Lung (tissue), 12 donors: Measurements from ENCODE around the gene MEF2C. TPM values are rescaled to one million over a fixed set of nuclear protein-coding genes. Genes with fewer than 3 reads are reported as not detected.

Source experiments
- ATAC-seq: fragments of 200-7000 bp; cut with Tn5 transposase; one replicate; pipeline ENCODE4 v1.9.1; 2020; ENCODE audit warnings: moderate number of reproducible peaks; ENCODE audit not compliant: insufficient read depth, low FRiP score
- DNase-seq, 3 donors: peaks; one replicate each; pipeline ENCODE4 v3.0.0-alpha.2; 2013 to 2017
- H3K27ac ChIP-seq, 2 donors: one replicate each; pipeline ENCODE4 v1.5.1; 2013; ENCODE audit warnings: mild to moderate bottlenecking in 2 of 2, moderate library complexity in 2 of 2, control low read depth in 1 of 2, inconsistent platforms in 1 of 2, low read depth in 1 of 2, low read length in 1 of 2
- H3K27me3 ChIP-seq, 3 donors: one replicate each; pipeline ENCODE4 v1.5.1; 2013; ENCODE audit warnings: low read length in 2 of 3; ENCODE audit not compliant: control insufficient read depth in 3 of 3, insufficient read depth in 3 of 3
- H3K36me3 ChIP-seq, 4 donors: one replicate each; pipeline ENCODE4 v1.5.1; 2013; ENCODE audit warnings: low read length in 4 of 4, mild to moderate bottlenecking in 1 of 4, moderate library complexity in 1 of 4; ENCODE audit not compliant: control insufficient read depth in 4 of 4, insufficient read depth in 4 of 4
- H3K4me1 ChIP-seq, 5 donors: one replicate each; pipeline ENCODE4 v1.5.1; 2013; ENCODE audit warnings: low read length in 5 of 5, mild to moderate bottlenecking in 2 of 5, moderate library complexity in 1 of 5; ENCODE audit not compliant: control insufficient read depth in 5 of 5, insufficient read depth in 5 of 5
- H3K4me3 ChIP-seq: one replicate; pipeline ENCODE4 v1.5.1; 2013; ENCODE audit warnings: mild to moderate bottlenecking, control low read depth, moderate library complexity
- H3K9ac ChIP-seq, 2 donors: one replicate each; pipeline ENCODE4 v1.5.1; 2013; ENCODE audit warnings: low read length in 2 of 2, control low read depth in 1 of 2; ENCODE audit not compliant: insufficient read depth in 1 of 2
- H3K9me3 ChIP-seq, 4 donors: one replicate each; pipeline ENCODE4 v1.5.1; 2013; ENCODE audit warnings: low read length in 3 of 4, mild to moderate bottlenecking in 1 of 4, moderate library complexity in 1 of 4; ENCODE audit not compliant: control insufficient read depth in 4 of 4, insufficient read depth in 3 of 4
- WGBS, 2 donors: extraction: QIAGEN DNeasy Blood & Tissue Kit; methylation state at CpG; one replicate each; pipeline ENCODE4 v1.1.7; 2013; 5-methylcytosine and 5-hydroxymethylcytosine counted together
- polyA plus RNA-seq, 2 donors: library from polyadenylated mRNA; stranded (reverse); fragments of 200-250 nt; gene quantifications; one replicate each; pipeline ENCODE4 v1.2.1, GENCODE V29; 2013
- total RNA-seq, 2 donors: library from RNA; depleted of rRNA in 1 of 2; stranded (reverse); fragments of >200 nt in 1 of 2; gene quantifications; one replicate each; pipeline ENCODE4 v1.2.1, GENCODE V29; 2014 to 2021
- TF ChIP-seq, protein P1 (sequence below): IDR thresholded peaks from 2 replicates; pipeline ENCODE4 v1.5.1; 2012; ENCODE audit warnings: mild to moderate bottlenecking; ENCODE audit errors: control extremely low read depth, extremely low read depth
- donor health status: control.
- donor health status: control.
- donor health status: Bipolar disorder and iron deficiency.
- donor health status: healthy.
- donor health status: DM: yes; HTN: yes; CAD: no.

MEF2C gene
- total and polyA plus RNA-seq, 4 donors: 9.1 to 138 (median 28.8) TPM

DNA sequence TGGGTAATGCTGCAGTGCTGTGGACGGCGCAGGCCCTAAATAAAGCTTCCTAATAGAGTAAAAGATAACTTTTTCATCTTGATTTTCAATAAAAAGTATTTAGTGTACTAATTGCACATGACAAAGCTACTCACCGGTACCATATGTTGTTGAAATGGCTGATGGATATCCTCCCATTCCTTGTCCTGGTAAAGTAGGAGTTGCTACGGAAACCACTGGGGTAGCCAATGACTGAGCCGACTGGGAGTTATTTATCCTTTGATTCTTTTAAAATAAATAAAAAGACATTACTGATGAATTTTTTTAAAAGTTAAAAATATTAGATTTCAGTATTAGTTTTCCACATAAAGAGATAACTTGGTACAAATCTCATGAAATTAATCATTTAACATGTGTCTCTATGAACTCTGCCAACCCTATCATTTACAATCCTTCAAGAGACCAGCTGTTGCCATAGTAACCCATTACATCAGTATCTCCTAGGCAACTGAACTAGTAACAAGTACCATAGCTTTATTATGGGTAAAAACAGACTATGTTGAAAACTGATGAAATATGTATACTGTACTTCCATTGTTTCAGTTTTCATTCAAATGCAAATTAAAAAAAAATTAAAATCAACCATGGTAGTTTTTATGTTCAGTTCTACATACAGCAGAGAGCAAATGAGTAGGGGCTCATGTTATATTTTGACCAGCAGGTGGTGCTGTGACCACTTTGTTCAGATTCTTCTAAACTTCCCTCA lies 153.7 kb downstream of the MEF2C start:
- Histone ChIP-seq H3K27ac (no peak overlapping the region), H3K9me3 (no peaks in the 10 kb centered on the region), H3K4me1 (peaks cover 0 to 7% (median 2%) of the 10 kb centered on the region in 5 donors), H3K27me3 (no peaks in the 10 kb centered on the region), H3K36me3 (peaks cover 0 to 5% (median 2%) of the 10 kb centered on the region in 4 donors), H3K9ac (peak overlapping the region in 1 of 2 donors; percentile 20), H3K4me3 (no peak overlapping the region)
- TF ChIP-seq, protein P1, sequence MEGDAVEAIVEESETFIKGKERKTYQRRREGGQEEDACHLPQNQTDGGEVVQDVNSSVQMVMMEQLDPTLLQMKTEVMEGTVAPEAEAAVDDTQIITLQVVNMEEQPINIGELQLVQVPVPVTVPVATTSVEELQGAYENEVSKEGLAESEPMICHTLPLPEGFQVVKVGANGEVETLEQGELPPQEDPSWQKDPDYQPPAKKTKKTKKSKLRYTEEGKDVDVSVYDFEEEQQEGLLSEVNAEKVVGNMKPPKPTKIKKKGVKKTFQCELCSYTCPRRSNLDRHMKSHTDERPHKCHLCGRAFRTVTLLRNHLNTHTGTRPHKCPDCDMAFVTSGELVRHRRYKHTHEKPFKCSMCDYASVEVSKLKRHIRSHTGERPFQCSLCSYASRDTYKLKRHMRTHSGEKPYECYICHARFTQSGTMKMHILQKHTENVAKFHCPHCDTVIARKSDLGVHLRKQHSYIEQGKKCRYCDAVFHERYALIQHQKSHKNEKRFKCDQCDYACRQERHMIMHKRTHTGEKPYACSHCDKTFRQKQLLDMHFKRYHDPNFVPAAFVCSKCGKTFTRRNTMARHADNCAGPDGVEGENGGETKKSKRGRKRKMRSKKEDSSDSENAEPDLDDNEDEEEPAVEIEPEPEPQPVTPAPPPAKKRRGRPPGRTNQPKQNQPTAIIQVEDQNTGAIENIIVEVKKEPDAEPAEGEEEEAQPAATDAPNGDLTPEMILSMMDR: peak; percentile 62
- 78 to 91% methylated on average over 5 of the region's 5 CpGs for WGBS, 2 donors
- DNase-seq (peak; percentile 75 to 92 (median 88)), ATAC-seq (peak; percentile 72)

DNA sequence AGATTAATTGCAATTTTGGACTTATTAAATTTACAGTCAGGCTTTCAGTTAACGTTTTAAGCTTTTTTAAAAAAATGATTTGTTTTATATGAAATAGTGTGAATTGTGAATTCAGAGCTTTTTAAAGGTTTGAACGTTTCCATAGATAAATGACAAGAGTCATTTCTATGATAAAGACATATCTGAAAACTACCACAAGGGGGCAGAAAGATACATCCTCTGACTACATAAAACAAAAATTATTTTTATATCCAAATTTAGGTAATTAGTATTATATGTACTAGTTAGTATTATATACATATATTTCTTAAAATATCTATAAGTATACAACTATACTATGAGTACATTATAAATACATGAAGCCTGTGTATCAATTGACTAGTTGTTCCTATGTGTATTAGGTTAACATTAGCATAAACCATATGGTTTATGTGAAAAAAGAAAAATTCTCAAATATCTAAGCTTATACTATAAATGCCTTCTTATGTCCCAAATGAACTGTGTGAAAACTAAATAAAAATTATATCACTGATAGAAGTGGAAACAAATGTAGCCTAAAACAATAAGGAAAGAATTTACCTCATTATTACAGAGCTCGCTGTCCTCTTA lies 155.2 kb downstream of the MEF2C start:
- DNase-seq: peak in 2 of 3 donors; percentile 40 to 51
- Histone ChIP-seq H3K4me1 (peaks cover 0 to 7% (median 0%) of the 10 kb centered on the region in 5 donors), H3K27me3 (no peaks in the 10 kb centered on the region), H3K9me3 (no peaks in the 10 kb centered on the region), H3K36me3 (peaks cover 0 to 5% (median 3%) of the 10 kb centered on the region in 4 donors), H3K9ac (no peak overlapping the region), H3K4me3 (no peak overlapping the region), H3K27ac (no peak overlapping the region)
- no peak for ATAC-seq
- TF ChIP-seq, protein P1: no peak
- 41 to 52% methylated on average over 3 of the region's 3 CpGs for WGBS, 2 donors

DNA sequence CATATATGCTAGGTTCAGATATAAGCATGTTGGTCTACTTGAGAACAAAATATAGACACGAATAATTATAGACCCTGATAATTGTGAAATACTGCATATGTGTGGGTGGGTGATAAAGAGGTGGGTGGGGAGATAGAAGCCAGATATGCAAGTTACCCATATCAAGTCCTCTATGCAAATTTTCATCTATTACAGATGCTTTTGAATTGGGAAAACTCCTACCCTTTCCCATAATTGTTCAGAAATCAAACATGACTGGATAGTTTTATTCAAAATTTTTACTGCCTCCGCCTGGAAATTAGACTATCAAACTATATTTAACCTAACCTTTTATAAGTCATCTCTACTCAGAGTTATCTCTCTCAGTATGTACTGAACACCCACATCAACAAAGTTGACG lies 157.5 kb downstream of the MEF2C start:
- H3K4me1 ChIP-seq: peaks cover 0 to 3% (median 0%) of the 10 kb centered on the region in 5 donors
- peaks cover 0 to 8% (median 5%) of the 10 kb centered on the region in 4 donors for H3K36me3 ChIP-seq
- no peak for ATAC-seq
- no peak for DNase-seq
- WGBS, 2 donors: 84 to 87% methylated on average over 3 of the region's 3 CpGs
- H3K9ac ChIP-seq: no peak overlapping the region
- TF ChIP-seq, protein P1: no peak
- H3K27me3 ChIP-seq: no peaks in the 10 kb centered on the region
- no peaks in the 10 kb centered on the region for H3K9me3 ChIP-seq
- no peak overlapping the region for H3K4me3 ChIP-seq
- H3K27ac ChIP-seq: no peak overlapping the region
